ENCODE results near the gene IQGAP3.

IQGAP3 gene

DNA sequence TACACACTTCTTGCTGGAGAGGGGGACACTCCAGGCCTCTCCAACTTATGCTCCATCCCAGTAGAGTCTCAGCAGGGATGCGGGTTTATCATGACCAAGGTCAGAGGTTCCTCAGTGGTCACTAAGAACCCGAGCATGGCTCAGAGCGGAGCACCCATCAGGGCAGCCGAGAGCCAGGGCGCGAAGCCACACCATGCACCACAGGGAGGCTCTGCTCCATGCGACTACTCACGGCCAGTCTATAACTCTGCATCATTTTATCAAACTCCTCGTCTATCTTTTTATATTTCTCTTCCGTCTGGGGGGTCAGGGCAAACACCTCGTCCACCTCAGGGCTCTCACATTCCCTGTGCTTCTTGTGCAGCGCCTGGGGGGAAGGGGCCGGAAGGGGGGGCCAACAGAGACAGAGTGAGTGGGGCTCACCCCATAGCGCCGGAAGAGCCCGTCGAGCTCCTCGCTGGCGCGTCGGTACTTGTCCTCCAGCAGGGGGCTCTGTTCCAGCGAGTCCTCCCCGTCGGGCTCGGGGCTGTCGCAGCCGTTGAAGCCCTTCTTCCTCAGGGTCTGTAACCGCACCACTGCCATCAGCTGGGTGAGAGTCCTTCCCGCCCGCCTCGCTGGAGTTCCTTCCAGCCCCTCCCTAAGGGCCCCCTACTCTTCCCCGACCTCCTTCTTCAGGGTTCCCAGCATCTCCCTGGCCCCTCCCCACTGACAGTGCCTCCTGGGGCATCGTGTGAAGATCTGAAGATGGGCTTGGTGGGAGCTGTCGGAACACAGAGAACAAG lies 91.8 kb downstream of the IQGAP3 start:
- peak; percentile 83 for DNase-seq (ENCODE audit: low spot score)

DNA sequence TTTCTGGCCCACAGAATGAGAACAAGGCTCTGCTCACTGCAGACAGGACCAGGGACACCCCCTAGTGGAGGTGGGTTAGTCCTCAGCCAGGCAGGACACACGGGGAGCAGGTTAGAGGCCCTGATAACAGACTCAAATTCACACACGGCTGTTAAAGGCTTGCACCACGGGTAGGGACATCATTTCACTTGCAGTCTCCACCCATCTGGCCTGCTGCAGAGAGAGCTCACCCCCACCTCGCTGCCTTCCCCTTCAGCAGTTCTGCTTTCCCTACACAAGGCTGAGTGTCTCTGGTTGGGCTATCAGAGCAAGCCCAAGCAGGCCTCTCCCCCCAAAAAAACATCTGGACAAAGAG lies 92.4 kb downstream of the IQGAP3 start:
- no peak for DNase-seq (ENCODE audit: low spot score)

DNA sequence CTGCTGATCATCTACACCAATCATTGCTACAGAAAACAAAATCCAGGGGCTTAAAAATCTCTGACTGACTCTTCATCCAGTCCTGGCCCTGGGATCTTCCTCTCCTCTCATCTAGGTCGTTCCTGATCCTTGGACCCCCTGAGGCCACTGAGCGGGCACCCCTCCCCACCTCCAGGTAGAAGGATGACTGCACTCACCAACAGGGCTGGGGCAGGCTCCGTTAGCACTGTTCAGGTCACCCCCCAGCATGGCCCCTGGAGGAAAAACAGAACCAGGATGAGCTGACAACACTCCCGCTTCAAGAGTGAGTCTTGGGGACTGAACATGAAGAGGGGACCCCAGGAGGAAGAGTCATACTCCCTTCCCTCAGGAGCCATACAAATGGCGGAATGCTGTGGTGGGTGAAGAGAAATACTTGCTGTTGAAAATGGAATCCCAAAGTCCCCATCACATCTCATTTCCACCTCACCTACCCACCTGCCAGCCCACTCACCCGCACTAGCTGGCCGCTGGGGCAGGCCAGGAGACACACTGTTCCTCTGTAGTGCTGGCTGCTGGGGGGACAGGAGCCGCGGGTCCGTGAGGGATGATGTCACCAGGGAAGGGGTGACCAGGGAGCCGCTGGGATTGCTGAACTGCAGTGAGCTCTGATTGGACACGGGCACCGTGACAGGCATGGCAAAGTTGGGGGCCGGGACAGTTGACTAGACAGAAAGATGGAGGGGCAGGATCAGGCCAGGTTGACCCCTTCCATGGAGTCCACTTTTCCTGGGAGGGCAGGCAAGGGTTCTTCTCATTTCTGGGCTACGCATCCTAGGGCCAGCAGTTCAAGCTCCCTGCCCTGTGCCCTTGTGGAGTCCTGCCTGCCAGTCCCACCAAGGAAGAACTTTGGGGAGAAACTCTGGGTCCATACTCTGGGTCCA lies 93.0 kb downstream of the IQGAP3 start:
- DNase-seq (ENCODE audit: low spot score): no peak

DNA sequence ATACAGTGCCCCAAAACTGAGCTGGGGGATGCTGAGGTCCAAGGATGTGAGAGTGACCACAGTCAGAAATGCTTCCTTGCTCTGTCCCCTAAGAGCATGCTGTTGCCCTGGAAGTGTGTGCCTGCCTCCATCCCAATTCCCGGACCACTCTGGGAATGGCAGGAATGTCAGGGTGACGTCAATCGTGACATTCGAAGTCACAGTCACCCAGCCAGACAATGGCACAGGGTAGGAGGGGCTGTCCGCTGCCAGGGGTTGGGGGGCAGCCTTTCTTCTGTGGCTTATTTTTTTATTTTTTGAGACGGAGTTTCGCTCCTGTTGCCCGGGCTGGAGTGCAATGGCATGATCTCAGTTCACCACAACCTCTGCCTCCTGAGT lies 94.1 kb downstream of the IQGAP3 start:
- no peak for DNase-seq (ENCODE audit: low spot score)

DNA sequence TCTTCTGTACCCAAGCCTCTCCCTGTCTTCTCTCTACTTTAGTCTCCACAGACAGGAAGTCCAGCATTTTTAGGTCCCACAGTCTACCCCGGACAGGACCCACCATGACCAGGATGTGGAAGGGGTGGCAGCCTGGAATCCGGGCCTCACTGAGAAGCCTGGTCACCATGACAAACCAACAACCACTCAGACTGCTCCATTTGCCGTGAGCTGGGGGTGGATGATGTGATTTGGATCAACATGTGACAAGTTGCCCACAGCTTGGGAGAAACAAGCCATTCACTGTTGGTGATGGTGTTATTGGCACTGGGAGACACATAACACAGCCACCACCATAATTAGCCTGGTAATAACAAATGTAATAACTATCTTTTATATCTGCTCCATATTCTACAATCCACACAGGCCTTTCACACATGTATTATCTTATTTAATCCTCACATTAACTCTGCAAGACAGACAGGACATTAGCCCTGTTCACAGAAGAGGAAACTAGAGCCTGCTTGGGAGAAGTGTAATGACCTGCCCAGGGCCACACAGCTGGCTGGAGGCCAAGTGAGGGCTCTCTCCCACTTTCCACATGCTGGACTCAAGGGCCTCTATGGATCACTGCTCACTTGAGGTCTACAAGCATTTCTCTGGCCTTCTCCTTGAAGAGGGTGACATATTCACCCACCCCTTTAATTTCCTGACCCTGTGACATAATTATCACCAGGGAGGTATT lies 94.7 kb downstream of the IQGAP3 start:
- no peak for DNase-seq (ENCODE audit: low spot score)

DNA sequence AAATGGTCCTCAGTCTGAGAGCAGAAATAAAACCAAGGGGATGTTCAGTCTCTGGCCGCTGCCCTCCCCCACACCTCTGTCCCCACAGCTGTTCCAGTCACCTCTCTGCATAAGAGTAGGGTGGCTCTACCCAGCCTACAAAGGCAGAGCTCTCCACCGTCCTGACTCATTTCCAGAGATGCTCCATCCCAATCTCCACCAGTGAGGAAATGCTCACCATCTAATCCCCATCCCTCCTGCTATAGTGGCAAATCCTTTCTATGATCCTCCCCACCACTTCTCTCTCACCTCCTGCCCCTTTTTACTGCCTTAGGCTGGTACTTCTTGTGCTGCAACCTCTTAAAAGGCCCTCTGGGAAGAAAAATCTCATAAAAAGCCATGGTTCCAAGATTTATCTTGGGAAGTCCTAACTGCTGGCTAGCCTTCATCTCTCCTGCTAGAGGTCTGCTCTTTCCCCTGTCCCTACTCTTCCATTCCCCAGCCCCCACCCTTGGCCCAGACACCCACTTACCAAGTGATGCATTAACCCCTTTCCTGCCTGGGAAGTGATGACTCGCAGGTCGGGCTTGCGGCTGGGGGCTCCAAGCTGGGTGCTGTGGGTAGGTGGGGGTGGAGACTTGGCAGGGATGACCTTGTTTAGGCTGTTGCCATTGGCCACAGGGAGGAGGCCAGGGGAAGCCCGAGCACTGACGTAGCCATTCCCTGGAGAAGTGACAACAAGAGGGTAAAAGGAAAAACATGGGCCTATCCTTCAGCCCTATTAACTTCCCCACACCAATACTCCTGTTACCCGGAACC lies 95.7 kb downstream of the IQGAP3 start:
- DNase-seq (ENCODE audit: low spot score): no peak

DNA sequence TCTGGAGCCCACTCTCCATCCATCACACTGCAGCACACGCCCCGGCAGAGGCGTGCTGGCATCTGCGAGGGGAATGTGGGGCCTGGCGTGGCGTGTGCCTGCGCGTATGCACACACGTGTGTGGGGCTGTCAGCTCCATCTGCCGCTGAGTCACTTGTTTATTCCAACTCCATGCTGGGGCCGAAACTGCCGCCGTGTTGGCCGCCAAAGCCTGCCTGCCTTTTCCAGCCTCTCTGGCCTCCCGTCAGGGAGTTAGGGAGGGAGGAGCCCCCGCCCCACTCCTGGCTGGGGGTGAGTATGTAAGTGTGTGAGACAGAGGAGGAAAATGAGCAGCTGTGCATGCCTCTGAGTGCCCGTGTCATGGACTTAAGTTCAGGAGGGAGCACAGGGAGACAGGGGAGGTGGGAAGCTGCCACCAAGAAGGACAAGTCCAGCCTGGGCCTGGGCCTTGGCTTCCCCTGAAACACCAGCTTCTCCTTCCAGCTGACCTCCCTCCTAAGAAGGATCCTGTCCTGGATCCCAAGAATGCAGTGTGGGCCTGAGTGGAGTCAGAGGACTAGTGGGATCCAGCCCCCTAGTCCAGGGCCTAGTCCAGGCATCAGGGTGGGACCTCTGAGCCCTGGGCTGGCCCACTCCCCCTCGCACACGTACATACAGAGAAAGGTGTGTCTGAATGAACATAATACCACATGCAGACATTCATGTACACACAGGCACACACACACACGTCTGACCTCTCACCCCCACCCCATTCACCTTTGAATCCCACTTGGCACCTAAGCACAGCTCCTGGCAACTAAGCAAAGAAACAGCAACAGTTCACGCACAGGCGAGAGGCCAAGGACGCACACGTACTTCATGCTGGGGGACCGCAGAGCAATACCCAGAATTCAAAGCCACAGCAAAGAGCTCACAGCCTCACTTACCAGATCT lies 96.5 kb downstream of the IQGAP3 start:
- no peak for DNase-seq (ENCODE audit: low spot score)
